ENCODE data around the gene C6.

The C6 gene

GRCh38 chr5:41120600-41120999 is 92.7 kb downstream of the C6 start:
- no peak for DNase-seq (ENCODE audit: low spot score)

DNA sequence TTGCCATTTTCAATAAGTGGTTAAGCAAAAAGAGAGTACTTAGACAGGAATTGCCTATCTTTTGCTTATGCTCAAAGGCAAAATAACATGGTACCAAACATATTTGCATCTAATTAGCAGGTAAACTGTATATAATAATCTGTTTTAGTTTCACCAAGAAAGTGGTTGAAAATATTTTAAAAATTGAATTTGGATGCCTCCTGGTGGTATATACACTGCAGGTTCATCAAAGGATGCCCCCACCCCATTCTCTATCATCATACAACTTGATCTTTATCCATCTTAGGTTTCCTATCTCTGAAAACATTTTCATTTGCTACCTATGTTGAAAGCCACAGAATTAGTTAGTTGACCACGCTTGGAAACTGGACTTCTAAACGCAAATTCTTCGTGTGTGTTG is 95.2 kb downstream of the C6 start:
- DNase-seq (ENCODE audit: low spot score): no peak

- peak; percentile 59 for DNase-seq (ENCODE audit: low spot score)
Observed at GRCh38 chr5:41115281-41115680, 98.1 kb downstream of the C6 start.

GRCh38 chr5:41112486-41113455 is 100.6 kb downstream of the C6 start:
- peak; percentile 16 for DNase-seq (ENCODE audit: low spot score)

DNA sequence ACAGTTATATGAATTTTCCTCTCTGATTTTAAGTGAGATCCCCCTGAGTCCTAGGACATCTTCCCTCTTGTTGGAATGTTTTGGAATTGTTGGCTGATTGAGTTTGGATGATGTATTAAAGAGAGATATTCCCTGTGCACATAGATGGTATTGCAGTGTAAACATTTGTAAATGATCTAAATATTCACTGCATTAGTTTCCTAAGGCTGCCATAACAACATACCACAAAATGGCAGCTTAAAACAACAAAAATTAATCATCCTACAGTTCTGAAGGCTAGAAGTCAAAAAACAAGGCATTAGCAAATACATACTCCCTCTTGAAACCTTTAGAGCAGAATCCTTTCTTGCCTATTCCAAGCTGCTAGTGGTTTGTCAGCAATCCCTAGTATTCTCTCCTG is 104.1 kb downstream of the C6 start:
- no peak for DNase-seq (ENCODE audit: low spot score)

- no peak for DNase-seq (ENCODE audit: low spot score)
Observed at GRCh38 chr5:41102341-41102740, 111.0 kb downstream of the C6 start.

DNA sequence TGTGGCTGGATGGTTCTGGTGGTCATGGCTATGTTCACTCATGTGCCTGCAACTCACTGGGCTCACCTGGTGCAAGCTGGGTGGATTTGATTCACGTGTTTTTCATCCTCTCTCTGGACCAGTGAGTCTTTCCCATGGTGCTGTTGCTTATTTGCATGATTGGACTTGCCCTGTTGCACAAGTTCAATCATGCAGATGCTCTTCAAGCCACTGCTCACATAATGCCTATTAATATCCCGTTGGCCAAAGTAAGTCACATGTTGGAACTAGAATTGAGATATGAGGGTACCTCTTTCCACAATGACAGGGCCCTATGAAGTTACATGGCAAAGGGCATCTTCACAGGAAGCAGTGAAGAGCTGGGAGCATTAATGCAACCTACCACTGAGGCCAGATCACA is 115.7 kb downstream of the C6 start:
- DNase-seq (ENCODE audit: low spot score): no peak

DNA sequence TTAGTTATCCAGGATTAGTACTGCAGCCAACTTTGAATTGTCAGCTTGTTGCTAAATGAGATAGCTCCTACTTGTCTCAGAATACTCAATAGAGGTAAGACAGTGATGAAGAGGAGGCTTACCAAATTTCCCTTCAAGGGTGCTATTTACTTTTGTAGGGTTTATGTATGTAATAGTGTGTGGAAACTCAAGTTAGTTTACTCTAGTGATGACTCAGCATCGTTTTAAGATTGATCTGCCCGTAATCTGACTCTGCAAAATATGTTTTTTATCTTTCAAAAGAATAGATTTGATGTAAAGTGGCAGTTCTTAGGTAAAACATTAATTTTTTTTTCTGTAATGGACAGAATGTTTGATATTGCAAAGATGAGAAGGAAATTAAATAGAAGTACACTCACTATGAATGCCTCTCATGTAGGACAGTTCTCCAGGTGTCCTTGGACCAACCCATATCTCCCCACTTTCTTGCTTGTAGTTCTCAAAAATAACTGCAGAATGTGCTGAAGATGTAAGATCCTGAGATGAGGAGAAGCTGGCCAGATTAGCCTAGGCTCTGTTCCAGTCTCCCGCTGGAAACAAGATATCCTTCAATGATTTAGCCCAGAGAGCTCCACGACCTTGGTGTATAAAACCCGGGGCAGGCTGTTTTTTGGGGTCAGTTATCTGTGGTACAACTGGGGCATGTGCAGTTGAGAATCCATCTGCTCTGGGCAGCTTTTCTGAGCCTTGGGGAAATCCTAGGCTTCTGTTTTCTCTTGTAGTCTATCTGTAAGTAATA is 117.8 kb downstream of the C6 start:
- DNase-seq (ENCODE audit: low spot score): no peak

- DNase-seq (ENCODE audit: low spot score): no peak
Observed at GRCh38 chr5:41094871-41095270, 118.5 kb downstream of the C6 start.

DNA sequence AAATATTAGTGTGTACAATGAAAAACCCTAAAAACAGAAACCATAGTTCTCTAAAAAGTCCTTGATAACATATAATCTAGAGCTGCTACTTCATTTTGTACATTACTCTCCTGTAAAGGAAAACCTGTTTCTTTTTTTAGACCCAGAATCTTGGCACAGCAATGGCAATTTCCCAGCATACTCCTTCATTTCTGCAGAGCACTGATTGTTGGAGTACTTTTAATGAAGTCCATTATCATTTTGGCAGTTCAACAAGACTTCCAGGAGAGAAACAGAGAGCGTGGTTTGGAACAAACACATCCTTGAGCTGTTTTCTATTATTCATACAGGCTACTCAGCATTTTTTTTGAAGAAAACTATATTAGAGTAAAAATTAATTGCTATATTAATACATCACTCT is 119.5 kb downstream of the C6 start:
- no peak for DNase-seq (ENCODE audit: low spot score)

Measured in AG08396 (cell line).